SW480 (cell line): ENCODE results near the gene CYP2J2.
"Not testable (repeated sequence)": the region's sequence is repeated elsewhere in the genome, so short reads cannot be mapped to it uniquely, and the experiment has no call there.

Source experiments
- DNase-seq: peaks from one replicate; pipeline ENCODE4 v3.0.0-alpha.2; 2016; ENCODE audit warnings: low spot score

Gene CYP2J2

GRCh38 chr1:59866462-59866861, 60.1 kb downstream of the CYP2J2 start:
- no peak for DNase-seq

- DNase-seq: no peak
Measured at GRCh38 chr1:59857679-59858354, 68.8 kb downstream of the CYP2J2 start.

- DNase-seq: no peak
Measured at GRCh38 chr1:59856725-59857338, 69.7 kb downstream of the CYP2J2 start.

- not testable (repeated sequence) for DNase-seq
Measured at GRCh38 chr1:59855297-59855696, 71.3 kb downstream of the CYP2J2 start.

GRCh38 chr1:59852117-59852516, 74.5 kb downstream of the CYP2J2 start:
- no peak for DNase-seq

- DNase-seq: no peak
Measured at GRCh38 chr1:59846895-59847282, 79.7 kb downstream of the CYP2J2 start.

GRCh38 chr1:59846209-59846894, 80.2 kb downstream of the CYP2J2 start:
- DNase-seq: no peak

GRCh38 chr1:59845091-59845490, 81.5 kb downstream of the CYP2J2 start:
- no peak for DNase-seq
